ENCODE measurements around the gene SGK1. TPM values are rescaled to one million over a fixed set of nuclear protein-coding genes. Genes with fewer than 3 reads are reported as not detected.

The SGK1 gene
- total RNA-seq, 1 experiment from 2014 or later = 7.8 TPM

GRCh38 chr6:134296762-134297161 is 21.1 kb downstream of the SGK1 start:
- Histone ChIP-seq H2BK5ac (ENCODE audit: insufficient read length, low read length) (no peak overlapping the region), H2AFZ (ENCODE audit: low read length) (no peak overlapping the region), H4K5ac (ENCODE audit: insufficient read length, low read depth, low read length) (no peak overlapping the region), H4K20me1 (ENCODE audit: control insufficient read depth, insufficient read depth, insufficient read length) (no peaks in the 10 kb centered on the region), H4K8ac (replicated peaks; ENCODE audit: insufficient read length, low read depth, low read length) (no peak overlapping the region), H3K56ac (ENCODE audit: insufficient read length, low read depth, low read length) (no peak overlapping the region), H3T11ph (ENCODE audit: low read length) (no peak overlapping the region), H3K18ac (ENCODE audit: insufficient read length, low read depth, low read length) (no peak overlapping the region), H3K23ac (ENCODE audit: insufficient read length, low read depth, low read length) (no peak overlapping the region), H3K27me3 (ENCODE audit: insufficient read depth, low read length) (no peaks in the 10 kb centered on the region), H3K9ac (ENCODE audit: extremely low read depth, insufficient read length, low read length) (no peak overlapping the region), H2BK12ac (ENCODE audit: insufficient read length, low read depth, low read length) (no peak overlapping the region), H2BK120ac (ENCODE audit: low read depth, low read length, poor library complexity, severe bottlenecking) (no peak overlapping the region), H2BK20ac (ENCODE audit: low read depth, low read length, poor library complexity, severe bottlenecking) (no peak overlapping the region), H3K79me1 (ENCODE audit: insufficient read depth, low read depth, low read length, poor library complexity, severe bottlenecking) (no peaks in the 10 kb centered on the region), H3K4me2 (ENCODE audit: insufficient read depth, insufficient read length, low read length) (no peak overlapping the region), H4K91ac (ENCODE audit: insufficient read length, low read depth, low read length) (no peak overlapping the region), H3K4ac (ENCODE audit: low read depth, low read length) (no peak overlapping the region), H3K27ac (ENCODE audit: insufficient read length, low read depth, low read length) (no peak overlapping the region), H3K79me2 (ENCODE audit: insufficient read depth, low read length) (no peaks in the 10 kb centered on the region), H2BK15ac (ENCODE audit: low read depth, low read length) (no peak overlapping the region), H3K23me2 (ENCODE audit: insufficient read length, low read depth, low read length, poor library complexity, severe bottlenecking) (no peaks in the 10 kb centered on the region), H3K4me1 (ENCODE audit: insufficient read depth, low read length) (no peaks in the 10 kb centered on the region), H2AK5ac (ENCODE audit: insufficient read length, low read length) (no peak overlapping the region), H3K9me3 (ENCODE audit: control insufficient read depth, low read depth, low read length) (no peaks in the 10 kb centered on the region), H3K14ac (ENCODE audit: insufficient read depth, low read length) (no peak overlapping the region)
- no peak for TF ChIP-seq CTCF (conservative IDR thresholded peaks at IDR 0.05)
- Mint-ChIP-seq H3K9me3 (no peaks in the 10 kb centered on the region; a peak in 1 of 5 replicates), H3K4me3 (no peak overlapping the region), H3K36me3 (ENCODE audit: insufficient read depth in 1 of 3, low read depth in 3 of 3) (peaks cover 0 to 1% (median 0%) of the 10 kb centered on the region in 3 experiments; a peak in 2 of 7 replicates), H3K27me3 (ENCODE audit: low read depth) (no peaks in the 10 kb centered on the region; the same call in 1 of the 2 replicates), H3K27ac (no peak overlapping the region), H3K4me1 (peaks cover 3% of the 10 kb centered on the region in 2 experiments; a peak in 2 of 4 replicates)
- WGBS (ENCODE audit: extremely low coverage, insufficient read length, low lambda C conversion rate) = no CpG with 5 or more reads among the region's 7 CpGs
- DNase-seq = no peak
